Mesothelial cell of epicardium (in vitro differentiated cells): ENCODE results near the gene RGS16. TPM values are rescaled to one million over a fixed set of nuclear protein-coding genes. Genes with fewer than 3 reads are reported as not detected.

Source experiments
- DNase-seq, 2 experiments: peaks; one replicate each; pipeline ENCODE4 v3.0.0; 2021; ENCODE audit warnings: low spot score in 2 of 2; ENCODE audit not compliant: unreplicated experiment in 2 of 2
- H3K27ac Mint-ChIP-seq: 2 replicates; pipeline ENCODE4 v1.8.0; 2021; ENCODE audit warnings: mixed read lengths
- H3K27me3 Mint-ChIP-seq: 2 replicates; pipeline ENCODE4 v1.8.0; 2021; ENCODE audit warnings: low read depth, mixed read lengths
- H3K36me3 Mint-ChIP-seq: 2 replicates; pipeline ENCODE4 v1.8.0; 2021; ENCODE audit warnings: mixed read lengths
- H3K4me1 Mint-ChIP-seq: 2 replicates; pipeline ENCODE4 v1.8.0; 2021; ENCODE audit warnings: mixed read lengths
- H3K4me3 Mint-ChIP-seq: 2 replicates; pipeline ENCODE4 v1.8.0; 2021; ENCODE audit warnings: mild to moderate bottlenecking, moderate library complexity, mixed read lengths
- H3K9me3 Mint-ChIP-seq: 2 replicates; pipeline ENCODE4 v1.8.0; 2021; ENCODE audit warnings: mixed read lengths
- CTCF ChIP-seq: fragments of 200-600 bp; sonication (generic); IDR thresholded peaks from one replicate; pipeline ENCODE4 v1.5.0; 2021; ENCODE audit warnings: antibody characterized with exemption; ENCODE audit not compliant: unreplicated experiment
- total RNA-seq: library from RNA; stranded (reverse); gene quantifications from 3 replicates; pipeline ENCODE4 v1.2.1, GENCODE V29; 2021

The RGS16 gene
- total RNA-seq, 1 donor from 2014 or later, result 0.74 TPM

GRCh38 chr1:182569939-182570610 lies 34.1 kb downstream of the RGS16 start:
- Mint-ChIP-seq H3K4me3 (no peak overlapping the region), H3K4me1 (no peaks in the 10 kb centered on the region), H3K36me3 (no peaks in the 10 kb centered on the region), H3K27me3 (peaks cover 6% of the 10 kb centered on the region), H3K27ac (no peak overlapping the region), H3K9me3 (peaks cover 6% of the 10 kb centered on the region)
- no peak for DNase-seq
- TF ChIP-seq CTCF, result no peak

GRCh38 chr1:182568647-182569284 lies 35.4 kb downstream of the RGS16 start:
- peaks cover 6% of the 10 kb centered on the region for H3K9me3 Mint-ChIP-seq
- no peaks in the 10 kb centered on the region for H3K36me3 Mint-ChIP-seq
- no peak for TF ChIP-seq CTCF
- peaks cover 12% of the 10 kb centered on the region for H3K27me3 Mint-ChIP-seq
- DNase-seq, result no peak
- no peaks in the 10 kb centered on the region for H3K4me1 Mint-ChIP-seq
- no peak overlapping the region for H3K27ac Mint-ChIP-seq
- no peak overlapping the region for H3K4me3 Mint-ChIP-seq

- H3K4me3 Mint-ChIP-seq, result no peak overlapping the region
- H3K4me1 Mint-ChIP-seq, result no peaks in the 10 kb centered on the region
- DNase-seq, result no peak
- H3K9me3 Mint-ChIP-seq, result peaks cover 6% of the 10 kb centered on the region
- TF ChIP-seq CTCF, result no peak
- H3K27me3 Mint-ChIP-seq, result peaks cover 15% of the 10 kb centered on the region
- H3K27ac Mint-ChIP-seq, result no peak overlapping the region
- H3K36me3 Mint-ChIP-seq, result no peaks in the 10 kb centered on the region
Observed at GRCh38 chr1:182567629-182568028, 36.6 kb downstream of the RGS16 start.

- Mint-ChIP-seq H3K27ac (no peak overlapping the region), H3K4me1 (no peaks in the 10 kb centered on the region), H3K36me3 (no peaks in the 10 kb centered on the region), H3K4me3 (no peak overlapping the region), H3K27me3 (peaks cover 23% of the 10 kb centered on the region), H3K9me3 (peaks cover 6% of the 10 kb centered on the region)
- no peak for TF ChIP-seq CTCF
- no peak for DNase-seq
Observed at GRCh38 chr1:182565537-182565936, 38.7 kb downstream of the RGS16 start.

- DNase-seq, result no peak
- no peak overlapping the region for H3K27ac Mint-ChIP-seq
- H3K27me3 Mint-ChIP-seq, result peaks cover 26% of the 10 kb centered on the region
- H3K4me3 Mint-ChIP-seq, result no peak overlapping the region
- no peaks in the 10 kb centered on the region for H3K4me1 Mint-ChIP-seq
- TF ChIP-seq CTCF, result no peak
- H3K9me3 Mint-ChIP-seq, result peaks cover 6% of the 10 kb centered on the region
- H3K36me3 Mint-ChIP-seq, result no peaks in the 10 kb centered on the region
Observed at GRCh38 chr1:182564406-182565004, 39.7 kb downstream of the RGS16 start.
